Peyer's patch (tissue), 4 donors: ENCODE data around the gene CCDC122.

ENCODE experiments used
- POLR2A ChIP-seq, 2 donors: fragments of 450-650 bp; IDR thresholded peaks; one replicate each; pipeline ENCODE4 v1.5.1; 2017; ENCODE audit warnings: antibody characterized with exemption in 2 of 2, mild to moderate bottlenecking in 2 of 2, moderate library complexity in 2 of 2
- TF ChIP-seq, protein P1 (sequence below), 6 experiments: fragments of 450-650 bp in 4 of 6; fragments of 200-600 bp in 2 of 6; sonication (generic) in 1 of 6; IDR thresholded peaks; one replicate each; pipeline ENCODE4 v1.5.1; 2017 to 2019; ENCODE audit warnings: antibody characterized with exemption in 6 of 6, mild to moderate bottlenecking in 3 of 6, moderate library complexity in 1 of 6

GRCh38 chr13:43805071-43805468, 74.5 kb downstream of the CCDC122 start:
- TF ChIP-seq, protein P1, sequence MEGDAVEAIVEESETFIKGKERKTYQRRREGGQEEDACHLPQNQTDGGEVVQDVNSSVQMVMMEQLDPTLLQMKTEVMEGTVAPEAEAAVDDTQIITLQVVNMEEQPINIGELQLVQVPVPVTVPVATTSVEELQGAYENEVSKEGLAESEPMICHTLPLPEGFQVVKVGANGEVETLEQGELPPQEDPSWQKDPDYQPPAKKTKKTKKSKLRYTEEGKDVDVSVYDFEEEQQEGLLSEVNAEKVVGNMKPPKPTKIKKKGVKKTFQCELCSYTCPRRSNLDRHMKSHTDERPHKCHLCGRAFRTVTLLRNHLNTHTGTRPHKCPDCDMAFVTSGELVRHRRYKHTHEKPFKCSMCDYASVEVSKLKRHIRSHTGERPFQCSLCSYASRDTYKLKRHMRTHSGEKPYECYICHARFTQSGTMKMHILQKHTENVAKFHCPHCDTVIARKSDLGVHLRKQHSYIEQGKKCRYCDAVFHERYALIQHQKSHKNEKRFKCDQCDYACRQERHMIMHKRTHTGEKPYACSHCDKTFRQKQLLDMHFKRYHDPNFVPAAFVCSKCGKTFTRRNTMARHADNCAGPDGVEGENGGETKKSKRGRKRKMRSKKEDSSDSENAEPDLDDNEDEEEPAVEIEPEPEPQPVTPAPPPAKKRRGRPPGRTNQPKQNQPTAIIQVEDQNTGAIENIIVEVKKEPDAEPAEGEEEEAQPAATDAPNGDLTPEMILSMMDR (IDR thresholded peaks at IDR 0.05) = no peak
- TF ChIP-seq POLR2A (IDR thresholded peaks at IDR 0.05) = no peak
